ENCODE data around the gene ACIN1. TPM values are rescaled to one million over a fixed set of nuclear protein-coding genes. Genes with fewer than 3 reads are reported as not detected.
"Not testable (repeated sequence)": the region's sequence is repeated elsewhere in the genome, so short reads cannot be mapped to it uniquely, and the experiment has no call there.

Gene ACIN1
- total RNA-seq, 1 donor from 2014 or later = 263 TPM

DNA sequence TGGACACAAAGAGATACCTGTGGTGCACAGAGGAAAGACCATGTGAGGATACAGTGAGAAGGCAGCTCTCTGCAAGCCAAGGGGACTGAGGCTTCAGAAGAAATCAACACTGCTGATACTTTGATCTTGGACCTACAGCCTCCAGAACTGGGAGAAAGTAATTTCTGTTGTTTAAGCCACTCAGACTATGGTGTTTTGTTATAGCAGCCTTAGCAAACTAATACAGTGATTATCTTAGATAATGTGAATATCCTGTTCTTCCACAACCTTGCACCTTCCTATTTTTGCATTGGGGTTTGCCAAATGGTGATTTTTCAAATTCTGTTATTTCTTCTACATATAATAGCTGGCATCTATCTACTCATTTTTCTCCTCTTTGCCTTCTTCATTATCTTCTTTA is 76.8 kb downstream of the ACIN1 start:
- H3K36me3 Mint-ChIP-seq (ENCODE audit: low read depth) = peaks cover 6% of the 10 kb centered on the region
- DNase-seq (no peak), ATAC-seq (ENCODE audit: low read depth) (no peak)
- no peaks in the 10 kb centered on the region for H3K9me3 Mint-ChIP-seq
- TF ChIP-seq, protein P1, sequence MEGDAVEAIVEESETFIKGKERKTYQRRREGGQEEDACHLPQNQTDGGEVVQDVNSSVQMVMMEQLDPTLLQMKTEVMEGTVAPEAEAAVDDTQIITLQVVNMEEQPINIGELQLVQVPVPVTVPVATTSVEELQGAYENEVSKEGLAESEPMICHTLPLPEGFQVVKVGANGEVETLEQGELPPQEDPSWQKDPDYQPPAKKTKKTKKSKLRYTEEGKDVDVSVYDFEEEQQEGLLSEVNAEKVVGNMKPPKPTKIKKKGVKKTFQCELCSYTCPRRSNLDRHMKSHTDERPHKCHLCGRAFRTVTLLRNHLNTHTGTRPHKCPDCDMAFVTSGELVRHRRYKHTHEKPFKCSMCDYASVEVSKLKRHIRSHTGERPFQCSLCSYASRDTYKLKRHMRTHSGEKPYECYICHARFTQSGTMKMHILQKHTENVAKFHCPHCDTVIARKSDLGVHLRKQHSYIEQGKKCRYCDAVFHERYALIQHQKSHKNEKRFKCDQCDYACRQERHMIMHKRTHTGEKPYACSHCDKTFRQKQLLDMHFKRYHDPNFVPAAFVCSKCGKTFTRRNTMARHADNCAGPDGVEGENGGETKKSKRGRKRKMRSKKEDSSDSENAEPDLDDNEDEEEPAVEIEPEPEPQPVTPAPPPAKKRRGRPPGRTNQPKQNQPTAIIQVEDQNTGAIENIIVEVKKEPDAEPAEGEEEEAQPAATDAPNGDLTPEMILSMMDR (IDR thresholded peaks at IDR 0.05) = no peak
- ChIA-PET CTCF (no interaction called here), POLR2A (no interaction called here)
- no peaks in the 10 kb centered on the region for H3K4me1 Mint-ChIP-seq
- intact Hi-C loops (cut with micrococcal nuclease) = no loop called here
- no peak overlapping the region for H3K27ac Mint-ChIP-seq
- H3K27me3 Mint-ChIP-seq = no peaks in the 10 kb centered on the region
- no peak overlapping the region for H3K4me3 Mint-ChIP-seq

DNA sequence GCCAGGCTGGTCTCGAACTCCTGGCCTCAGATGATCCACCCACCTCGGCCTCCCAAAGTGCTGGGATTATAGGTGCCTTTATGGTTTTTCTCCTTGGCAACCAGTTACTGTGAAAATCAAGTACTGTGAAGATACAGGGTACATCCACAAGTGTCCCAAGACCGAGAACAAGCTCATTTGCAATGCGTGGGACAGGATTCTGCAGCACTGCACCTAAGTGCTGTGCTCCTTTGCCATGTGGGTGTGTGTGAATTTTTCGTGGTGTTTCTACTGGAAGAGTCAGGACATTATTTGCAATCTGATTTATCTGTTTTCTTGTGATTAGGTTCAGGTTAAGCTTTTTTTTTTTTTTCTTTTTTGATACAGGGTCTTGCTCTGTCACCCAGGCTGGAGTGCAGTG is 77.8 kb downstream of the ACIN1 start:
- Mint-ChIP-seq H3K4me3 (no peak overlapping the region), H3K27ac (no peak overlapping the region), H3K27me3 (no peaks in the 10 kb centered on the region), H3K9me3 (no peaks in the 10 kb centered on the region), H3K36me3 (ENCODE audit: low read depth) (peaks cover 2% of the 10 kb centered on the region), H3K4me1 (no peaks in the 10 kb centered on the region)
- intact Hi-C loops (cut with micrococcal nuclease) = no loop called here
- DNase-seq (no peak), ATAC-seq (ENCODE audit: low read depth) (no peak)
- ChIA-PET POLR2A (interaction anchor here (1.0 kb wide), 1 partner anchor 10 kb away, joined by 5 read pairs; no protein-coding TSS in a partner anchor), CTCF (interaction anchor here (1.2 kb wide), 1 partner anchor 22 kb away, joined by 3 read pairs; no protein-coding TSS in a partner anchor)
- TF ChIP-seq, protein P1 (IDR thresholded peaks at IDR 0.05) = no peak

DNA sequence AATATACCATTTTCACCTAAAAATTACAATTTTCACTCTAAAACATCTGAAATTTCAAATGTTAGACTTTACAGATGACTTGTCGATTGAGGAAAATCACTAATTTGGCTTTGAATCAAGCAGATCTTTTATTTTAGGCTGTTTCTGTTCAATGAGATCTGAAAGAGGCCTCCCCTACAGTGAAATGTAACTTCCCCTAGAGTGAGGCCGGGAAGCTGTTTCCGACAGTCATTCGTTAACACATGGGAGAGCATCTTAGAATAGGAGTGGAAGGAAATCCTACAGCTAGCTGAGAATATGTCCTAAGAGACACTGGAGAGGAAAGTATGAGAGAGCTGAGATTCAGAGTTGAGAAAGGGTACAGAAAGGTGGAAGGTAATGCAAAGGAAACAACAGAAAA is 79.3 kb downstream of the ACIN1 start:
- CTCF ChIA-PET = interaction anchor here (1.8 to 3.0 kb wide), 2 partner anchors 21 to 29 kb away, joined by 7 to 8 read pairs; no protein-coding TSS in a partner anchor

GRCh38 chr14:23013749-23014054 is 81.2 kb downstream of the ACIN1 start:
- H3K27ac Mint-ChIP-seq; H3K4me3 Mint-ChIP-seq; ATAC-seq (ENCODE audit: low read depth); DNase-seq; intact Hi-C loops (cut with micrococcal nuclease); H3K27me3 Mint-ChIP-seq; POLR2A ChIA-PET; H3K9me3 Mint-ChIP-seq; H3K36me3 Mint-ChIP-seq (ENCODE audit: low read depth): not testable (repeated sequence)
- peaks cover 18% of the 10 kb centered on the region for H3K4me1 Mint-ChIP-seq
- CTCF ChIA-PET = interaction anchor here (3.0 kb wide), 1 partner anchor 19 kb away, joined by 8 read pairs; no protein-coding TSS in a partner anchor

More for the DNA sequence above, 79.3 kb downstream of the ACIN1 start:
- Mint-ChIP-seq H3K4me3 (no peak overlapping the region), H3K4me1 (peaks cover 2% of the 10 kb centered on the region), H3K27me3 (no peaks in the 10 kb centered on the region), H3K9me3 (no peaks in the 10 kb centered on the region), H3K36me3 (ENCODE audit: low read depth) (no peaks in the 10 kb centered on the region), H3K27ac (no peak overlapping the region)
- TF ChIP-seq, protein P1 (IDR thresholded peaks at IDR 0.05) = no peak
- no peak for DNase-seq
- no peak for ATAC-seq (ENCODE audit: low read depth)
- intact Hi-C loops (cut with micrococcal nuclease) = no loop called here
- POLR2A ChIA-PET = interaction anchor here (1.1 kb wide), 1 partner anchor 9 kb away, joined by 3 read pairs; no protein-coding TSS in a partner anchor

DNA sequence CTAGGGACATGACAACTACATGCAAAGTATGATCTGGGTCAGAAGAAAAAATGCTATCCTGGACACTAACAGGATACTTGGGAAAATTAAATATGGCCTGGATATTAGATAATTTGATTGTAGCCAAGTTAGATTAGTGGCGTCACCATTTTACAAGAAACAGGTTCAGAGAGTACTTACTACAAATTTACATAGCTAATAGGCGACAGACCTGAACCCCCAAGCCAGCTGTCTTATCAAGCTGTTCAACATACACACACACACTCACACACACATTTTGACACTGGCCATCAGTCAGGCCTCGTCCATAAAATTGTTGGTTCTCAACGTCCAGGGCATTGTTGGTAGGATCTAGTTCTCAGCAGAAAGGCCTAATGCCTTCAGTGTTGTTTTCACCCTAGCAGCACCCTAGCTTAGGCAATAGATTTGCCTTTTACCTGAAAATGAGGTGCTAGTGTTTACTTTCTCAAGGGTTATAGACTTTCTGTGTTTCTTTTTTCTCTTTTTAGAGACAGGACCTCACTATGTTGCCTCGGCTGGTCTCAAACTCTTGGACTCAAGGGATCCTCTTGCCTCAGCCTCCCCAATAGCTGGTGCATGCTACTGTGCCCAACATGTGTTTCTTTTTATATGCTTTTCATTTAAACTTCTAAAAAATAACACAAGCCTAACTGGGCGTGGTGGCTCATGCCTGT is 81.7 kb downstream of the ACIN1 start:
- no peaks in the 10 kb centered on the region for H3K9me3 Mint-ChIP-seq
- ATAC-seq (ENCODE audit: low read depth) = no peak
- no peak overlapping the region for H3K27ac Mint-ChIP-seq
- ChIA-PET CTCF (interaction anchor here (1.0 to 3.0 kb wide), 2 partner anchors 18 to 45 kb away, joined by 3 to 8 read pairs; no protein-coding TSS in a partner anchor), POLR2A (no interaction called here)
- peaks cover 22% of the 10 kb centered on the region for H3K4me1 Mint-ChIP-seq
- DNase-seq = no peak
- no peaks in the 10 kb centered on the region for H3K27me3 Mint-ChIP-seq
- intact Hi-C loops (cut with micrococcal nuclease) = no loop called here
- TF ChIP-seq, protein P1 (IDR thresholded peaks at IDR 0.05) = no peak
- no peak overlapping the region for H3K4me3 Mint-ChIP-seq
- H3K36me3 Mint-ChIP-seq (ENCODE audit: low read depth) = peaks cover 2% of the 10 kb centered on the region

Data from activated B cell treated with CpG ODN at 0.5 μM for 24 hours (primary cell).